HG02571 (cell line): ENCODE measurements around the gene WDR62.
A peak's percentile ranks its signal among the peaks of the same experiment; 100 is the strongest.

Experiments
- ATAC-seq: cut with Tn5 transposase; IDR thresholded peaks from one replicate; pipeline ENCODE4 v1.9.1; 2021; ENCODE audit warnings: mild to moderate bottlenecking, moderate library complexity; ENCODE audit not compliant: unreplicated experiment

Gene WDR62

DNA sequence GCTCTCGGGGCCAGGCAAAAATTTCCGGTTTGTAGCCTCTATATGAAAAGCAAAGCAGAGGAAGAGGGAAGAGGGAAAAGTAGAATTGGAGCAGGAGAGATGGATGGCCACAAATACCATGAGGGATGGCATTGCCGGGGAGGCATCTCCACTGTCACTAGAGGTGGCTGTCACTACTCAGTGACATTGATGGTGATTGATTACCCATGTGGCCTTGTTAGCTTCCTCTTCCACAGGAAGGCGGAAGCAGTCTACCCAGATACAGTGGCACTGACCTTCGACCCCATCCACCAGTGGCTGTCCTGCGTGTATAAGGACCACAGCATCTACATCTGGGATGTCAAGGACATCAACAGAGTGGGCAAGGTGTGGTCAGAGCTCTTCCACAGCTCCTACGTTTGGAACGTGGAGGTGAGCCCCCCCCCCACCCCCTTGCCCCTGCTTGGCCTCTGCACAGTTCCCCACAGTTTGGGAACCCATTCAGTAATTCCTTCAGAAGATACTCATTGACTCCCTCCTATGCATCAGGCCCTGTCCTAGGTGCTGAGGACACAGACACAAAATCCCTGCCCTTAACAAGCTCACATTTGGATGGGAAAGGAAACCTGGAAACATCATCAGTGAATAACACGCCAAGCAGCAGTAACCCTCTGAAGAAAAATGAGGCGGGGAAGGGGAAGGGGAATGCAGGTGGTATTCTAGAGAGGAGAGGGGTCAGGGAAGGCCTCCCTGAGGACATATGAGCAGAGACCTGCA is 18.6 kb downstream of the WDR62 start:
- no peak for ATAC-seq

DNA sequence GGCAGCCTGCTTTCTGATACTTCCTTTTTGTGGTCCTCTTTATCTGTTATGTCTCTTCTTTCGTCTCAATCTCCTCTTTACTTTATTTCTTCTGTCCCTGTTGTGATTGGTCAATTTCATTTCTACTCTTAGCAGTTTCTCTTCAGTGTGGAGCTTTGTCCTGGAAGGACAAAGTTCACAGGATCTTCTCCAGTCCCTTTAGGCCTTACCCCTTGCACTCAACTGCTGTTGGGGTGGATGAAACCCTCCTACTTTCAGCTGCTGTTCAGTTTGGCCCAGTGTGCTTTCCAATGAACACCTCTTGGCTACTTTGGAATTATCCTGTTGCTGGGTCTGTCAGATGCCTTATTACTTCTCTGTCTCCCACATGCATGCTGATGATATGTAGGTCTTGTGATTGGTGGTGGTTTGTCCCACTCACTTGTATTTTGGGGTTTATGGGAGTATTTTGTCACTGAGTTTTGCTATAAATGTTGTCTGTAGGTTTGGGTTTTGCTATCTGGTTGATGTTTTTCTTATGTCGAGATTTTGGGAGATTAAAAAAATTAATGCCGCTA is 24.8 kb downstream of the WDR62 start:
- ATAC-seq = no peak

- no peak for ATAC-seq
These were observed 26.7 kb downstream of the WDR62 start for GRCh38 chr19:36081385-36081784.

GRCh38 chr19:36081894-36082293 is 27.2 kb downstream of the WDR62 start:
- no peak for ATAC-seq

GRCh38 chr19:36082916-36083315 is 28.2 kb downstream of the WDR62 start:
- no peak for ATAC-seq

DNA sequence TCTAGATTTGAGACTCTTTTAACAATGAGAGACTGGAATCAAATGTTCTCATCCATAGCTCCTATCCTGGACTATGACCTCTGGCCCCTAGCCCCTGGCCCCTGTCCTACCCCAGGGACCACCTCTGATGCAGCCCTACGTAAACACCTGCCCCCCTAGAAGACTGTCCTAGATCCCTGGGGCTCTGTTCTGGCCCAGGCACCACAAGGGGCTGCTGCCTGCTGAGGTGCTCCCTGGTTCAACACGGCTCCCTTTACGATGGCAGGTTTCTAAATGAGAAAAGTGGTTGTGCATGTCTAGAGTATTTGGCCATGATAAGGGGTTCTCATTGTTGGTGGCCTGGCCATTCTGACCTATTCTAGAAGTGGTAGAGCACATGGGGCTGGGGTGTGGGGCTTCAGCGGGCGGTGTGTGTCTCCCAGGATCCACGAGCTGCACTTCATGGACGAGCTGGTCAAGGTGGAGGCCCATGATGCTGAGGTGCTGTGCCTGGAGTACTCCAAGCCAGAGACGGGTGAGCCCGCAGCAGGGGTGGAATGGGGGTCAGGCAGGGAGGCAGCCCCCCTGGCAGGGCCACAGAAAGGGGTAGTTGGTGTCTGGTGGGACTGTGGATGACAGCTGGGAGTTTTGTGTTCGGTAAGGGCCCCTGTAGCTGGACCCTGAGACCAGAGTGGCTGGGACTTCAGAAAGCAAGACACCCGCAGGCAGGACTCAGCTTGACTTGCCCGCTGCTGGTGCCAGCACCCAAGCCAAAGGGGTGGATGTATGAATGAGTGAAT is 29.7 kb downstream of the WDR62 start:
- no peak for ATAC-seq

DNA sequence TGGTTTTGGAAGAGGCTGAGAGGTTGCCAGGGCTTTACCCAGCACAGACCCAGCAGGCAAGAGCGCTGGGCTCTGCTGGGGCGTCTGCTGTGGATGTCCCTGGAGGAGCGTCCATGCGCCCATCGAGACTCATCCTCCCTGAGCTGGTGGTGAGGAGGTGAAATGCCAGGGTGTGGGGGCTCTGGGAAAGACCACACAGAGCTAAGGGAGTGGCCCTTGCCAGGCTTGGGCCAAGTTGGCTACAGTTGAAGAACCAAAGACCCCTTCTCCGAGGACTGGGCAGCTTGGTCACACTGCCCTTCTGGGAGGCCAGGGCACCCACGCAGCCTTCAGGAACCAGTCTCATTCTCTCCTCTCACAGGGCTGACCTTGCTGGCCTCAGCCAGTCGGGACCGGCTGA is 31.6 kb downstream of the WDR62 start:
- no peak for ATAC-seq

GRCh38 chr19:36089847-36090246 is 35.1 kb downstream of the WDR62 start:
- no peak for ATAC-seq

GRCh38 chr19:36090910-36091695 is 36.4 kb downstream of the WDR62 start:
- no peak for ATAC-seq

GRCh38 chr19:36092566-36092965 is 37.9 kb downstream of the WDR62 start:
- ATAC-seq = no peak

DNA sequence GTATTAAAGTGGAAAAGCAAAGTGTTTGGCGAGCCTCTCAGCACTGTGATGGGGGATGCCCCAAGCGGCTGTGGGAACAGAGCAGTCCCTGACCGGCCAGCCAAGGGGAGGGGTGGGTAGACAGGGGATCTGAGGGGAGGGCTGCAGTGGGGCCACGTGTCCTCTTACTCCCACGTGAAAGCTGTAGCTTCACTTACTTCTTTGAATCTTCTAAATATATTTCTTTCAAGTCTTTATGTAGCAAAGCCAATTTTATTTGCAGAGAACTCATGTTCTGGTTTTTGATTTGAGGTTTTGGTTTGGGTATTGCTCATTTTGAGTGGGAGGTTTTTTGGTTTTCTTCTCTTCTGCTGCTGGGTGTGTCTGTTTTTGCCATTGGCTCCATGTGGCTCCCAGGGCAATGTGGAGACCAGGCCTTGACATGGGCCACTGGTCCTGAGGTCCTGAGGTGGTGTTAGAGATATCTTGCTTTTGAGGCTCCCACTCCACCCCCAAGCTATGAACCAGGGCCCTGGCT is 38.5 kb downstream of the WDR62 start:
- ATAC-seq = peak; percentile 51

- no peak for ATAC-seq
These were observed 39.0 kb downstream of the WDR62 start for GRCh38 chr19:36093687-36094086.

DNA sequence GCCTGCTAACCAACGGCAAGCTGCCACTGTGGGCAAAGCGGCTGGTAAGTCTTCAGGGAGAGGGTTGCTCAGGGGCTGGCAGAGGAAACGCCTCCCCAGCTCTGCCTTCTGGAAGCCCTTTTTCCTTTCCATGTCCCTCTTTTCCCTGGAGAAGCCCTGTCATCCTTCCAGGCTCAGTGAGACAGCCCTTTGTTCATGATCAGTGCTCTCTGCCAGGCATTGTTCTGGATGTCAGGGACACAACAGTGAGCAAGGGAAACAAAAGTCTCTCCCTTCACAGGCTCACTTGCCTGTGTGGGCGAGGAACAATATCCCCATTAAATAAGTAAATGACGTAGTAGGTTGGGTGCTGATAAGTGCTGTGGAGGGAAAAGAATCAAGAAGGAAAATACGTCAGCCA is 42.3 kb downstream of the WDR62 start:
- ATAC-seq = no peak

- no peak for ATAC-seq
These were observed 44.6 kb downstream of the WDR62 start for GRCh38 chr19:36099166-36099785.

DNA sequence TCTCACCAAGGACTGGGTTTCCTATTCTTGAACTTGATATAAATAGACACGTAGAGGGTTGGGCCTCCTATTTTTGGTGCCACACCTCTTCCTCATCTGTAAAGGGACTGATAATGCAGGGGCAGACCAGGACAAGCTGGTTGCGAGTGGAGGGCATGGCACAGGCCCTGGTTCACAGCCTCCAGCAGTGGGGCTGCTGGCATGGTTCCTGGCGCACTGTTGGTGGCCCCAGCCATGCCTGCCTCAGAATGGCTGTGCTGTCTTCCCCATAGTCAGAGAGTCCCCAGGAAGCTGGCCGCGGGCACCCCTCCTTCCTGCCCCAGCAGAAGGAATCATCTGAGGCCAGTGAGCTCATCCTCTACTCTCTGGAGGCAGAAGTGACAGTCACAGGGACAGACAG is 45.8 kb downstream of the WDR62 start:
- ATAC-seq = no peak

DNA sequence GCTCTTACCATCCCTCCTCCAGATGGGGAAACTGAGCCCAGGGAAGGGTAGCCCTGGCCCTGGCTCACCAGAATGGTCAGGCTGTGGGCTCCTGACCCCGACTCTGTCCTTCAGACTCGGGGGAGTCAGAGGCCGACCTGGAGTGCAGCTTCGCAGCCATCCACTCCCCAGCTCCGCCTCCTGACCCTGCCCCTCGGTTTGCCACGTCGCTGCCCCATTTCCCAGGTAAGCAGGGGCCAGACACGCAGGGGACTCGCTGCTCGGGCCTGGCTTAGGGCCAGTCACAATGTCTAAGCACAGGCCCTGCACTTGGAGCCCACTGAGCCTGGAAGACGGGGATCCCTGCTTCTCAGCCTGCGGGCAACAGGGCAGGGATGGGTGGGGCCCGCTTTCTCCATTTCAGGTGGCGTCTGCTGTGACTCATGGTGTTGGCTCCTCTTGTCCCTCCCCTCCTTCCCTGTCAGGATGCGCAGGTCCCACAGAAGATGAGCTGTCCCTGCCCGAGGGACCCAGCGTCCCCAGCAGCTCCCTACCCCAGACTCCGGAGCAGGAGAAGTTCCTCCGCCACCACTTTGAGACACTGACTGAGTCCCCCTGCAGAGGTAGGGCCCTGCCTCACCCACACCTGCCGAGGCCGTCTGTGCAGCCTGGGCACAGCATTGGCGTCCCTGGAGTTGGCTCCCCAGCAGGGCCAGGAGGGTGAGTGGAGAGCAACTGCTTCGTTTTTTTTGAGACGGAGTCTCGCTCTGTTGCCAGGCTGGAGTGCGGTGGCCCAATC is 47.0 kb downstream of the WDR62 start:
- ATAC-seq = no peak

GRCh38 chr19:36103040-36103626 is 48.4 kb downstream of the WDR62 start:
- ATAC-seq = no peak

GRCh38 chr19:36103842-36104552 is 49.3 kb downstream of the WDR62 start:
- ATAC-seq = no peak

DNA sequence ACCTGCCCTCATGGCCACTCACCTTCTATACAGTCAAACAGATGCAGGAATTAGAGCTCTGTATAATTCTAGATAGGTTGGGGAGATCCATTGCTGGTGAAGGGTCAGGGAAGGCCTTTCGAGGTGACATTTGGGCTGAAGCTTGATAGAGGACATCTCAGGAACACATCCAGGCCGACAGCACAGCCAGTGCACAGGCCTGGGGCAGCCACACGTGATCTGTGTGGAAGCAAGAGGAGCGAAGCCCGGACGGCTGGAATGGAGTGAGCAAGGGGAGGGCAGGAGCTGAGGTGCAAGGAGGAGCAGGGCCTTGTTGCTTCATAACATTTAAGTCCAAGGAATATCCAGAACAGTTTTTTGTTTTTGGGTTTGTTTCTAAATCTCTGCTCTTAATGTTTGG is 51.7 kb downstream of the WDR62 start:
- no peak for ATAC-seq
